GM23248 (cell line): ENCODE measurements around the gene CLTB. TPM values are rescaled to one million over a fixed set of nuclear protein-coding genes. Genes with fewer than 3 reads are reported as not detected.

Experiments
- DNase-seq: peaks from one replicate; pipeline ENCODE4 v3.0.0-alpha.2; 2015
- H2AFZ ChIP-seq: fragments of 200-600 bp; sonication (generic); 2 replicates; pipeline ENCODE4 v1.6.1; 2016; ENCODE audit warnings: antibody characterized with exemption
- H3F3A ChIP-seq: fragments of 200-600 bp; sonication (generic); 2 replicates; pipeline ENCODE4 v1.6.1; 2016; ENCODE audit warnings: mild to moderate bottlenecking, antibody characterized with exemption, mixed run types; ENCODE audit not compliant: insufficient read depth
- H3K27ac ChIP-seq: fragments of 200-600 bp; sonication (generic); 2 replicates; pipeline ENCODE4 v1.5.1; 2016; ENCODE audit warnings: mild to moderate bottlenecking
- H3K27me3 ChIP-seq: fragments of 200-600 bp; sonication (generic); replicated peaks from 2 replicates; pipeline ENCODE4 v1.6.1; 2016; ENCODE audit warnings: mild to moderate bottlenecking; ENCODE audit not compliant: insufficient read depth
- H3K36me3 ChIP-seq: fragments of 200-600 bp; sonication (generic); 2 replicates; pipeline ENCODE4 v1.6.1; 2016; ENCODE audit warnings: low read depth, mild to moderate bottlenecking
- H3K4me1 ChIP-seq: fragments of 200-600 bp; sonication (generic); 2 replicates; pipeline ENCODE4 v1.6.1; 2016; ENCODE audit warnings: mild to moderate bottlenecking; ENCODE audit not compliant: insufficient read depth
- H3K4me2 ChIP-seq: fragments of 200-600 bp; sonication (generic); one replicate; pipeline ENCODE4 v1.6.1; 2016; ENCODE audit warnings: mild to moderate bottlenecking; ENCODE audit not compliant: unreplicated experiment
- H3K4me3 ChIP-seq: fragments of 200-600 bp; sonication (generic); 2 replicates; pipeline ENCODE4 v1.5.1; 2016; ENCODE audit warnings: mild to moderate bottlenecking
- H3K79me2 ChIP-seq: fragments of 200-600 bp; sonication (generic); 2 replicates; pipeline ENCODE4 v1.6.1; 2016; ENCODE audit warnings: mild to moderate bottlenecking; ENCODE audit not compliant: insufficient read depth
- H3K9ac ChIP-seq: fragments of 200-600 bp; sonication (generic); 2 replicates; pipeline ENCODE4 v1.6.1; 2016; ENCODE audit warnings: mild to moderate bottlenecking
- H3K9me2 ChIP-seq: fragments of 200-600 bp; sonication (generic); 2 replicates; pipeline ENCODE4 v1.6.1; 2016; ENCODE audit warnings: mixed run types, mild to moderate bottlenecking, moderate library complexity; ENCODE audit not compliant: insufficient read depth
- H3K9me3 ChIP-seq: fragments of 200-600 bp; sonication (generic); one replicate; pipeline ENCODE4 v1.6.1; 2017; ENCODE audit warnings: low read depth
- H4K20me1 ChIP-seq: fragments of 200-600 bp; sonication (generic); 2 replicates; pipeline ENCODE4 v1.6.0; 2016; ENCODE audit not compliant: insufficient read depth
- EZH2 ChIP-seq: fragments of 200-600 bp; sonication (generic); IDR thresholded peaks from 2 replicates; pipeline ENCODE4 v1.6.1; 2018; ENCODE audit warnings: antibody characterized with exemption, mild to moderate bottlenecking; ENCODE audit not compliant: insufficient read depth, poor library complexity, severe bottlenecking
- EZH2phosphoT487 ChIP-seq: fragments of 200-600 bp; sonication (generic); IDR thresholded peaks from 2 replicates; pipeline ENCODE4 v1.6.1; 2018; ENCODE audit warnings: antibody characterized with exemption, moderate library complexity, mild to moderate bottlenecking, low read depth; ENCODE audit not compliant: insufficient read depth
- WGBS, 2 experiments: methylation state at CpG; one replicate each; pipeline ENCODE4 v1.1.6; 2015 to 2017; ENCODE audit warnings: low lambda C conversion rate in 2 of 2, low coverage in 1 of 2; ENCODE audit errors: missing lambda C conversion rate in 2 of 2; 5-methylcytosine and 5-hydroxymethylcytosine counted together
- in situ Hi-C: fragments of 300-500 bp; cut with MboI; formaldehyde crosslinking; loops from 2 replicates; pipeline ENCODE4 v1.15.0; 2020
- polyA plus RNA-seq: library from polyadenylated mRNA; unstranded; fragments of >200 nt; fragmentation: Nextera tagmentation; extraction: Ambion mirVana; gene quantifications from 2 replicates; pipeline ENCODE4 v1.2.1, GENCODE V29; 2016
- total RNA-seq: library from RNA; depleted of rRNA; stranded (reverse); fragments of >200 nt; shearing (Covaris generic); gene quantifications from 2 replicates; pipeline ENCODE4 v1.2.3, GENCODE V29; 2014

CLTB gene
- total and polyA plus RNA-seq, 2 experiments from 2014 or later = 128 to 130 TPM

DNA sequence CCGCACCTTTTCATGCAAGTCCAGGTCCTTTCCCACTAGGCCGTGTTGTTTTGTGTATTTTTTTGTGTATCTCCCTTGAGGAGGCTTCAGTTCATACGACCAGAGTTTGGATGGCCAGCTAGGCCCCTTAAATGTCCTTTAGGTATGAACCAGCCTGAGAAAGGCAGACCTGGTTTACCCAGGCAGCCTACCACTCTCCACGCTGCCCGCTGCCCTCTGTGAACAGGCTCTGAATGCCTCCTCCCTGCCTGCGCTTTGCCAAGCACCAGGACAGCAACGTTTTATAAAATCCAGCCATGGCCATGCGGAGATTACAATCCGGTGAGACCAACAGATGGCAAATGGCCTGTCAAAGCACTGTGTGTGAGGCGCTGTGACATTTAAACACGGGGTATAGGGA is 626 bp upstream of the CLTB start:
- no peak for TF ChIP-seq EZH2phosphoT487
- no peak for TF ChIP-seq EZH2
- WGBS, 2 experiments = 64 to 65% methylated on average over 11 of the region's 11 CpGs
- peaks cover 33% of the 10 kb centered on the region for H3K4me1 ChIP-seq
- H4K20me1 ChIP-seq = no peaks in the 10 kb centered on the region
- H3F3A ChIP-seq = no peaks in the 10 kb centered on the region
- peak overlapping the region; percentile 85; the same call in 1 of the 2 replicates for H3K4me3 ChIP-seq
- H3K36me3 ChIP-seq = no peaks in the 10 kb centered on the region
- in situ Hi-C loops = no loop called here
- peaks cover 38% of the 10 kb centered on the region for H3K79me2 ChIP-seq
- H2AFZ ChIP-seq = peak overlapping the region; percentile 81
- peak overlapping the region; percentile 57 for H3K4me2 ChIP-seq
- H3K27me3 ChIP-seq = no peaks in the 10 kb centered on the region
- no peak overlapping the region for H3K9ac ChIP-seq
- no peaks in the 10 kb centered on the region for H3K9me3 ChIP-seq
- no peaks in the 10 kb centered on the region for H3K9me2 ChIP-seq
- H3K27ac ChIP-seq = no peak overlapping the region
- DNase-seq = no peak

DNA sequence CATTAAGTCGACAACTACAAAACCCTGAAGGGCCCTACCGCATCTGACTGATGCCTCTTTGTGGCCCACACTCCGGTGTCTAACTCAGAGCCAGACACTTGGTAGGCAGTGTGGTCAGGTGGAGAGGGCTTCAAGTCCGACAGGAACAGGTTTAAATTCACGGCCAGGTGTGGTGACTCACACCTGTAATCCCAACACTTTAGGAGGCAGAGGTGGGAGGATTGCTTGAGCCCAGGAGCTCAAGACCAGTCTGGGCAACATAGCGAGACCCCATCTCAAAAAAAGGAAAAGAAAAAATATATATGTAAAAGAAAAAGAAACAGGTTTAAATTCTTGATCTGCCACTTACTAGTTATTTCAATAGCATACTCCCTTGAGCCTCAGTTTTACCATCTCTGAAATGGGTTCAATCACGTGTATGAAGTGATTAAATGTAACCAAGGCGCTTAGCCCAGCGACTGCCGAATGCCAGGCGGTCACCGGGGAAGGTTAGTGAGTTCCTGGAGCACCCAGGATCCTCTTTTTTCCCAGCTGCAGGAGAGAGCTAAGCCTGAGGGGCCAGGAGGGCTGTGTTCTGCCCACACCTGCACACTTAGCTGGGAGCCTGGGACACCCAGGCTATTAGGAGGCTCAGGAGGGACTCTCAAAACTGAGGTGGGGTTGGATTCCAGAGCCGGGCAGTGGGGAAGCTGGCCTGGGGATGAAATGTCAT is 943 bp downstream of the CLTB start:
- Histone ChIP-seq H3K79me2 (peaks cover 53% of the 10 kb centered on the region), H2AFZ (peak overlapping the region; percentile 82), H3K4me2 (peak overlapping the region; percentile 86), H3K4me3 (peak overlapping the region; percentile 85), H3K36me3 (no peaks in the 10 kb centered on the region), H4K20me1 (no peaks in the 10 kb centered on the region), H3K9me3 (no peaks in the 10 kb centered on the region), H3K9me2 (no peaks in the 10 kb centered on the region), H3K27ac (peak overlapping the region; percentile 68), H3F3A (no peaks in the 10 kb centered on the region), H3K27me3 (no peaks in the 10 kb centered on the region), H3K9ac (peak overlapping the region; percentile 84), H3K4me1 (peaks cover 41% of the 10 kb centered on the region)
- in situ Hi-C loops = no loop called here
- TF ChIP-seq EZH2 = no peak
- 60 to 68% methylated on average over 13 of the region's 13 CpGs for WGBS, 2 experiments
- no peak for DNase-seq

DNA sequence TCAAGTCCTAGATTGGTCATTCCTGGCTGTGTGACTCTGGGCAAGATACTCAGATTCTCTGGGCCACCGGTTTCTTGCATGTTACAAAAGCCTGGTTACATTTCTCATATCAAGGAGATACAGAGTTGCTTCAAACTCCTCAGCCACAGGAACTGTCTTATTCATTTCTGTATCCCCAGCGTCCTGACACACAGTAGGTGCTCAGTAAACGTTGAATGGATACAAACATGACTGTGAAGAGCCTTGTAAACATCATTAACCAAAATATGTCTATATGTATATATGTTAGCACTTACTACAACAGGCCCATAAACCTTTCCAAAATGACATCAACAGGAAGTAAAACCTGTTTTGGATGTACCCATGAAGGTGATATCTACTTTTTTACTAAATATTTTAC is 1.6 kb downstream of the CLTB start:
- Histone ChIP-seq H3K4me2 (peak overlapping the region; percentile 86), H3K36me3 (peaks cover 3% of the 10 kb centered on the region; the same call in 1 of the 2 replicates), H3K79me2 (peaks cover 59% of the 10 kb centered on the region), H3K27me3 (no peaks in the 10 kb centered on the region), H3K27ac (no peak overlapping the region), H2AFZ (no peak overlapping the region), H3F3A (no peaks in the 10 kb centered on the region), H3K4me3 (peak overlapping the region; percentile 85), H3K4me1 (peaks cover 41% of the 10 kb centered on the region), H3K9me2 (no peaks in the 10 kb centered on the region), H4K20me1 (no peaks in the 10 kb centered on the region), H3K9ac (0 out of 2 replicates have a peak overlapping the region, but pooled peaks have one; percentile 84), H3K9me3 (no peaks in the 10 kb centered on the region)
- TF ChIP-seq EZH2phosphoT487 (no peak), EZH2 (no peak)
- 62 to 66% methylated on average over 3 of the region's 3 CpGs for WGBS, 2 experiments
- DNase-seq = no peak
- in situ Hi-C loops = no loop called here

DNA sequence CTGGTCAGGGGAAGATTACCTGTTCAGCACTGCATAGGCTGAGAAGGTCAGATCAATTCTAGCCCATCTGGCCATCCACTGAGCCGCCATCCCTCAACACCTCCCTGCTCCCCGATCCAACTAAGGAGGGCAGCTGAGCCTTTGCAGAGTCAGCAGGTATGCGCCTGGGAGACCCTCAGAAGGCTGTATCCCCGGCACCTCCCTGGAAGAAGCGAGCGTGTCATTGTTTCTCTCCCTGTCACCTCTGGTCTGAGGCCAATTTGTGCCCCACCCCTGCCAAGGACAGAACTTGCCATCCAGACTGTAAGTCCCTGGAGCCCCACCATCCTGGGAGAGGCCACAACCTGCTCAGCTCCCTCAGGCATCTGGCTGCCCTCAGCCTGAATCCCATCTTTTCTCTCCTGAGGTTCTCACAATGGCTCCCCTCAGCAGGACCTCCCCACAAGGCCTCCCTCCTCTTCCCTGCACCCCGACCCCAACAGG is 2.6 kb downstream of the CLTB start:
- Histone ChIP-seq H3K4me2 (peak overlapping the region; percentile 39), H3K27me3 (no peaks in the 10 kb centered on the region), H2AFZ (no peak overlapping the region), H4K20me1 (no peaks in the 10 kb centered on the region), H3K9me3 (no peaks in the 10 kb centered on the region), H3K9ac (0 out of 2 replicates have a peak overlapping the region, but pooled peaks have one; percentile 25), H3K79me2 (peaks cover 59% of the 10 kb centered on the region), H3F3A (no peaks in the 10 kb centered on the region), H3K4me1 (peaks cover 41% of the 10 kb centered on the region), H3K4me3 (0 out of 2 replicates have a peak overlapping the region, but pooled peaks have one; percentile 1), H3K36me3 (peaks cover 3% of the 10 kb centered on the region; the same call in 1 of the 2 replicates), H3K27ac (no peak overlapping the region), H3K9me2 (no peaks in the 10 kb centered on the region)
- in situ Hi-C loops = no loop called here
- TF ChIP-seq EZH2phosphoT487 = no peak
- WGBS, 2 experiments = 66 to 69% methylated on average over 7 of the region's 7 CpGs
- DNase-seq = no peak
